GM12878 (cell line): ENCODE data around the gene MYH7B. TPM values are rescaled to one million over a fixed set of nuclear protein-coding genes. Genes with fewer than 3 reads are reported as not detected.

Experiments
- ATAC-seq: fragments of 200-7000 bp; cut with Tn5 transposase; 3 replicates; pipeline ENCODE4 v1.9.1; 2020; ENCODE audit warnings: mild to moderate bottlenecking, moderate library complexity
- BruUV-seq: library from RNA; stranded (reverse); fragments of 400-500 nt; replicated peaks from 2 replicates; lab custom pipeline; 2021; lab: Mats Ljungman, UMichigan
- CTCF ChIA-PET: fragments of 300-600 bp; sonication (Branson Sonifier 250); formaldehyde crosslinking; extraction: SDS; loops from one replicate; lab custom pipeline; 2021; ENCODE audit warnings: inconsistent platforms; lab: Yijun Ruan, JAX
- POLR2A ChIA-PET: fragments of 350-600 bp; formaldehyde crosslinking; extraction: SDS; loops from one replicate; lab custom pipeline; 2021; ENCODE audit warnings: inconsistent platforms; lab: Charles Lee
- RAD21 ChIA-PET: fragments of 300-600 bp; sonication (Branson Sonifier 250); formaldehyde crosslinking; loops from one replicate; lab custom pipeline; 2023; ENCODE audit warnings: antibody characterized with exemption; ENCODE audit not compliant: unreplicated experiment; lab: Charles Lee
- SMC1A ChIA-PET: fragments of 300-600 bp; sonication (Branson Sonifier 250); formaldehyde crosslinking; loops from one replicate; lab custom pipeline; 2023; ENCODE audit not compliant: unreplicated experiment, uncharacterized antibody; lab: Charles Lee
- DNase-seq: peaks from one replicate; pipeline ENCODE4 v3.0.0-alpha.2; 2011; ENCODE audit warnings: low read depth, low spot score
- FAIRE-seq: peaks from 3 replicates; lab custom pipeline; 2011; peaks lifted over from hg19 to GRCh38; lab: Jason Lieb, UNC
- H2AFZ ChIP-seq: 2 replicates; pipeline ENCODE4 v1.6.0; 2011; ENCODE audit warnings: low read depth, low read length, control low read depth; ENCODE audit not compliant: control insufficient read depth
- H3K27ac ChIP-seq: 2 replicates; pipeline ENCODE4 v1.5.1; 2011; ENCODE audit warnings: control low read depth; ENCODE audit not compliant: control insufficient read depth, insufficient read depth
- H3K27me3 ChIP-seq, 2 experiments: replicated peaks in 1 of 2; 2 replicates each; pipeline versions ENCODE4 v1.6.0 to v1.6.1; 2011; ENCODE audit warnings: low read length in 1 of 2; ENCODE audit not compliant: control insufficient read depth in 2 of 2, insufficient read depth in 2 of 2
- H3K36me3 ChIP-seq, 2 experiments: 2 replicates each; pipeline ENCODE4 v1.5.1; 2011; ENCODE audit warnings: low read length in 1 of 2; ENCODE audit not compliant: control insufficient read depth in 2 of 2, insufficient read depth in 2 of 2
- H3K4me1 ChIP-seq: 2 replicates; pipeline ENCODE4 v1.6.1; 2011; ENCODE audit warnings: mild to moderate bottlenecking, low read length, moderate library complexity, mixed read lengths; ENCODE audit not compliant: control insufficient read depth, insufficient read depth
- H3K4me2 ChIP-seq: 2 replicates; pipeline ENCODE4 v1.6.0; 2011; ENCODE audit warnings: control low read depth; ENCODE audit not compliant: control insufficient read depth, insufficient read depth
- H3K4me3 ChIP-seq: fragments of 200-600 bp; sonication (generic); 2 replicates; pipeline ENCODE4 v1.5.1; 2016
- H3K79me2 ChIP-seq: 2 replicates; pipeline ENCODE4 v1.6.0; 2011; ENCODE audit warnings: low read length; ENCODE audit not compliant: control insufficient read depth, insufficient read depth
- H3K9ac ChIP-seq: 2 replicates; pipeline ENCODE4 v1.8.0; 2011; ENCODE audit warnings: low read length, control low read depth, mixed read lengths; ENCODE audit not compliant: control insufficient read depth, insufficient read depth
- H3K9me3 ChIP-seq: replicated peaks from 3 replicates; pipeline ENCODE4 v1.5.1; 2011; ENCODE audit warnings: mild to moderate bottlenecking, low read length; ENCODE audit not compliant: control insufficient read depth, insufficient read depth
- H4K20me1 ChIP-seq: 2 replicates; pipeline ENCODE4 v1.6.0; 2011; ENCODE audit not compliant: control insufficient read depth, insufficient read depth
- ASH2L ChIP-seq: fragments of 300-600, 200-600 bp; sonication (generic); IDR thresholded peaks from 2 replicates; pipeline ENCODE4 v1.6.1; 2017; ENCODE audit warnings: low read depth, mild to moderate bottlenecking, borderline replicate concordance
- EGR1 ChIP-seq, 2 experiments: IDR thresholded peaks; 1 replicate in 1 of 2; 2 replicates in 1 of 2; pipeline ENCODE4 v1.6.1; 2011 to 2012; ENCODE audit warnings: low read depth in 2 of 2, low read length in 2 of 2, borderline replicate concordance in 1 of 2, mild to moderate bottlenecking in 1 of 2, moderate library complexity in 1 of 2
- HSF1 ChIP-seq: fragments of 150-350 bp; IDR thresholded peaks from 2 replicates; pipeline ENCODE4 v1.6.1; 2014; ENCODE audit warnings: mild to moderate bottlenecking, low read depth, low read length
- KAT2A ChIP-seq: conservative IDR thresholded peaks from 2 replicates; pipeline ENCODE4 v1.6.1; 2011; ENCODE audit warnings: low read depth, low read length; ENCODE audit not compliant: control insufficient read depth
- NFXL1 ChIP-seq: fragments of 450-650 bp; IDR thresholded peaks from 2 replicates; pipeline ENCODE4 v1.6.1; 2017; ENCODE audit warnings: antibody characterized with exemption, mild to moderate bottlenecking, borderline replicate concordance
- SUZ12 ChIP-seq: fragments of 200-600 bp; sonication (generic); IDR thresholded peaks from one replicate; pipeline ENCODE4 v1.6.1; 2018; ENCODE audit warnings: antibody characterized with exemption, mild to moderate bottlenecking; ENCODE audit not compliant: unreplicated experiment
- WGBS: methylation state at CpG from one replicate; pipeline ENCODE4 v1.1.6; 2016; ENCODE audit warnings: low lambda C conversion rate; ENCODE audit not compliant: insufficient replicate concordance, insufficient coverage; ENCODE audit errors: missing lambda C conversion rate; 5-methylcytosine and 5-hydroxymethylcytosine counted together
- in situ Hi-C: fragments of 300-500 bp; cut with MboI; formaldehyde crosslinking; loops from 9 replicates; pipeline ENCODE4 v1.14.3; 2018; ENCODE audit warnings: mixed read lengths
- intact Hi-C: fragments of 100-400 bp; cut with micrococcal nuclease; formaldehyde crosslinking; loops from one replicate; pipeline ENCODE4 v1.14.2; 2022; ENCODE audit not compliant: unreplicated experiment
- polyA plus RNA-seq, 11 experiments: library from polyadenylated mRNA; depleted of rRNA in 4 of 11; unstranded in 6 of 11; stranded (reverse) in 5 of 11; fragments of >200 nt; fragmentation: Nextera tagmentation in 4 of 11; fragmentation: Illumina TruSeq in 1 of 11; extraction: Ambion mirVana in 4 of 11; extraction: Trizol in 1 of 11; gene quantifications; 1 replicate in 1 of 11; 2 replicates in 10 of 11; pipeline versions ENCODE4 v1.2.1 to v1.2.3, GENCODE V29; 2011 to 2016; ENCODE audit warnings: inconsistent platforms in 2 of 11, missing spikeins in 2 of 11, low read depth in 1 of 11
- total RNA-seq, 4 experiments: library from RNA; depleted of rRNA in 3 of 4; stranded (reverse); fragments of >200 nt in 3 of 4; fragmentation: Illumina TruSeq in 1 of 4; extraction: Trizol in 1 of 4; gene quantifications; 2 replicates each; pipeline versions ENCODE4 v1.2.1 to v1.2.3, GENCODE V29; 2013 to 2021
- TF ChIP-seq, protein P1 (sequence below): fragments of 450-650 bp; formaldehyde crosslinking; IDR thresholded peaks from 2 replicates; pipeline ENCODE4 v1.5.0; 2022; ENCODE audit warnings: mild to moderate bottlenecking, missing genetic modification characterization
- TF ChIP-seq, protein P2 (sequence below): IDR thresholded peaks from 2 replicates; pipeline ENCODE4 v1.6.1; 2012; ENCODE audit warnings: mild to moderate bottlenecking, low read depth, low read length
- TF ChIP-seq, protein P3 (sequence below): fragments of 450-650 bp; IDR thresholded peaks from 2 replicates; pipeline ENCODE4 v1.6.1; 2017; ENCODE audit warnings: mild to moderate bottlenecking, moderate library complexity

The MYH7B gene
- total and polyA plus RNA-seq, 10 of the 15 experiments (the other 5 are each of a cell fraction or from before 2014, with no cell fraction given) = 0.01 to 0.40 (median 0.20) TPM; not detected in 3

- Histone ChIP-seq H3K9ac (no peak overlapping the region), H3K4me1 (no peaks in the 10 kb centered on the region), H4K20me1 (no peaks in the 10 kb centered on the region), H3K27ac (no peak overlapping the region), H3K79me2 (no peaks in the 10 kb centered on the region), H3K27me3 (no peaks in the 10 kb centered on the region), H2AFZ (no peak overlapping the region), H3K4me2 (no peak overlapping the region), H3K36me3 (peaks cover 5 to 8% of the 10 kb centered on the region in 2 experiments; a peak in 3 of 4 replicates), H3K4me3 (no peak overlapping the region), H3K9me3 (no peaks in the 10 kb centered on the region)
- 94% methylated on average over 1 of the region's 1 CpG for WGBS
- intact Hi-C loops (no loop called here), in situ Hi-C loops (no loop called here)
- TF ChIP-seq HSF1 (no peak), KAT2A (no peak), NFXL1 (no peak), SUZ12 (no peak), EGR1 (IDR thresholded peaks at IDR 0.05; ENCODE audit: borderline replicate concordance in 1 of 2, low read depth in 2 of 2, low read length in 2 of 2) (no peak), ASH2L (no peak)
- TF ChIP-seq, protein P1, sequence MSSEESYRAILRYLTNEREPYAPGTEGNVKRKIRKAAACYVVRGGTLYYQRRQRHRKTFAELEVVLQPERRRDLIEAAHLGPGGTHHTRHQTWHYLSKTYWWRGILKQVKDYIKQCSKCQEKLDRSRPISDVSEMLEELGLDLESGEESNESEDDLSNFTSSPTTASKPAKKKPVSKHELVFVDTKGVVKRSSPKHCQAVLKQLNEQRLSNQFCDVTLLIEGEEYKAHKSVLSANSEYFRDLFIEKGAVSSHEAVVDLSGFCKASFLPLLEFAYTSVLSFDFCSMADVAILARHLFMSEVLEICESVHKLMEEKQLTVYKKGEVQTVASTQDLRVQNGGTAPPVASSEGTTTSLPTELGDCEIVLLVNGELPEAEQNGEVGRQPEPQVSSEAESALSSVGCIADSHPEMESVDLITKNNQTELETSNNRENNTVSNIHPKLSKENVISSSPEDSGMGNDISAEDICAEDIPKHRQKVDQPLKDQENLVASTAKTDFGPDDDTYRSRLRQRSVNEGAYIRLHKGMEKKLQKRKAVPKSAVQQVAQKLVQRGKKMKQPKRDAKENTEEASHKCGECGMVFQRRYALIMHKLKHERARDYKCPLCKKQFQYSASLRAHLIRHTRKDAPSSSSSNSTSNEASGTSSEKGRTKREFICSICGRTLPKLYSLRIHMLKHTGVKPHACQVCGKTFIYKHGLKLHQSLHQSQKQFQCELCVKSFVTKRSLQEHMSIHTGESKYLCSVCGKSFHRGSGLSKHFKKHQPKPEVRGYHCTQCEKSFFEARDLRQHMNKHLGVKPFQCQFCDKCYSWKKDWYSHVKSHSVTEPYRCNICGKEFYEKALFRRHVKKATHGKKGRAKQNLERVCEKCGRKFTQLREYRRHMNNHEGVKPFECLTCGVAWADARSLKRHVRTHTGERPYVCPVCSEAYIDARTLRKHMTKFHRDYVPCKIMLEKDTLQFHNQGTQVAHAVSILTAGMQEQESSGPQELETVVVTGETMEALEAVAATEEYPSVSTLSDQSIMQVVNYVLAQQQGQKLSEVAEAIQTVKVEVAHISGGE (CRISPR knock-in tag) = no peak
- TF ChIP-seq, protein P2, sequence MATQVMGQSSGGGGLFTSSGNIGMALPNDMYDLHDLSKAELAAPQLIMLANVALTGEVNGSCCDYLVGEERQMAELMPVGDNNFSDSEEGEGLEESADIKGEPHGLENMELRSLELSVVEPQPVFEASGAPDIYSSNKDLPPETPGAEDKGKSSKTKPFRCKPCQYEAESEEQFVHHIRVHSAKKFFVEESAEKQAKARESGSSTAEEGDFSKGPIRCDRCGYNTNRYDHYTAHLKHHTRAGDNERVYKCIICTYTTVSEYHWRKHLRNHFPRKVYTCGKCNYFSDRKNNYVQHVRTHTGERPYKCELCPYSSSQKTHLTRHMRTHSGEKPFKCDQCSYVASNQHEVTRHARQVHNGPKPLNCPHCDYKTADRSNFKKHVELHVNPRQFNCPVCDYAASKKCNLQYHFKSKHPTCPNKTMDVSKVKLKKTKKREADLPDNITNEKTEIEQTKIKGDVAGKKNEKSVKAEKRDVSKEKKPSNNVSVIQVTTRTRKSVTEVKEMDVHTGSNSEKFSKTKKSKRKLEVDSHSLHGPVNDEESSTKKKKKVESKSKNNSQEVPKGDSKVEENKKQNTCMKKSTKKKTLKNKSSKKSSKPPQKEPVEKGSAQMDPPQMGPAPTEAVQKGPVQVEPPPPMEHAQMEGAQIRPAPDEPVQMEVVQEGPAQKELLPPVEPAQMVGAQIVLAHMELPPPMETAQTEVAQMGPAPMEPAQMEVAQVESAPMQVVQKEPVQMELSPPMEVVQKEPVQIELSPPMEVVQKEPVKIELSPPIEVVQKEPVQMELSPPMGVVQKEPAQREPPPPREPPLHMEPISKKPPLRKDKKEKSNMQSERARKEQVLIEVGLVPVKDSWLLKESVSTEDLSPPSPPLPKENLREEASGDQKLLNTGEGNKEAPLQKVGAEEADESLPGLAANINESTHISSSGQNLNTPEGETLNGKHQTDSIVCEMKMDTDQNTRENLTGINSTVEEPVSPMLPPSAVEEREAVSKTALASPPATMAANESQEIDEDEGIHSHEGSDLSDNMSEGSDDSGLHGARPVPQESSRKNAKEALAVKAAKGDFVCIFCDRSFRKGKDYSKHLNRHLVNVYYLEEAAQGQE = no peak
- TF ChIP-seq, protein P3, sequence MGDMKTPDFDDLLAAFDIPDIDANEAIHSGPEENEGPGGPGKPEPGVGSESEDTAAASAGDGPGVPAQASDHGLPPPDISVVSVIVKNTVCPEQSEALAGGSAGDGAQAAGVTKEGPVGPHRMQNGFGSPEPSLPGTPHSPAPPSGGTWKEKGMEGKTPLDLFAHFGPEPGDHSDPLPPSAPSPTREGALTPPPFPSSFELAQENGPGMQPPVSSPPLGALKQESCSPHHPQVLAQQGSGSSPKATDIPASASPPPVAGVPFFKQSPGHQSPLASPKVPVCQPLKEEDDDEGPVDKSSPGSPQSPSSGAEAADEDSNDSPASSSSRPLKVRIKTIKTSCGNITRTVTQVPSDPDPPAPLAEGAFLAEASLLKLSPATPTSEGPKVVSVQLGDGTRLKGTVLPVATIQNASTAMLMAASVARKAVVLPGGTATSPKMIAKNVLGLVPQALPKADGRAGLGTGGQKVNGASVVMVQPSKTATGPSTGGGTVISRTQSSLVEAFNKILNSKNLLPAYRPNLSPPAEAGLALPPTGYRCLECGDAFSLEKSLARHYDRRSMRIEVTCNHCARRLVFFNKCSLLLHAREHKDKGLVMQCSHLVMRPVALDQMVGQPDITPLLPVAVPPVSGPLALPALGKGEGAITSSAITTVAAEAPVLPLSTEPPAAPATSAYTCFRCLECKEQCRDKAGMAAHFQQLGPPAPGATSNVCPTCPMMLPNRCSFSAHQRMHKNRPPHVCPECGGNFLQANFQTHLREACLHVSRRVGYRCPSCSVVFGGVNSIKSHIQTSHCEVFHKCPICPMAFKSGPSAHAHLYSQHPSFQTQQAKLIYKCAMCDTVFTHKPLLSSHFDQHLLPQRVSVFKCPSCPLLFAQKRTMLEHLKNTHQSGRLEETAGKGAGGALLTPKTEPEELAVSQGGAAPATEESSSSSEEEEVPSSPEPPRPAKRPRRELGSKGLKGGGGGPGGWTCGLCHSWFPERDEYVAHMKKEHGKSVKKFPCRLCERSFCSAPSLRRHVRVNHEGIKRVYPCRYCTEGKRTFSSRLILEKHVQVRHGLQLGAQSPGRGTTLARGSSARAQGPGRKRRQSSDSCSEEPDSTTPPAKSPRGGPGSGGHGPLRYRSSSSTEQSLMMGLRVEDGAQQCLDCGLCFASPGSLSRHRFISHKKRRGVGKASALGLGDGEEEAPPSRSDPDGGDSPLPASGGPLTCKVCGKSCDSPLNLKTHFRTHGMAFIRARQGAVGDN = no peak
- POLR2A ChIA-PET = no interaction called here
- FAIRE-seq (no peak), ATAC-seq (no peak), DNase-seq (no peak)
- CTCF ChIA-PET = no interaction called here
- SMC1A ChIA-PET = no interaction called here
- RAD21 ChIA-PET = no interaction called here
- BruUV-seq = no TSS peak
These were observed 29.1 kb upstream of the MYH7B start for GRCh38 chr20:34926581-34926980.
